Keratinocyte (primary cell): ENCODE data around the gene AHRR. TPM values are rescaled to one million over a fixed set of nuclear protein-coding genes. Genes with fewer than 3 reads are reported as not detected.

Source experiments
- DNase-seq: peaks from one replicate; pipeline ENCODE4 v3.0.0-alpha.2; 2011; ENCODE audit warnings: low read depth, missing footprints, low spot score
- FAIRE-seq: peaks from 2 replicates; lab custom pipeline; 2011; peaks lifted over from hg19 to GRCh38; lab: Jason Lieb, UNC
- H2AFZ ChIP-seq: 2 replicates; pipeline ENCODE4 v1.6.0; 2012; ENCODE audit warnings: low read length, control low read depth, inconsistent platforms; ENCODE audit not compliant: control insufficient read depth
- H3K27ac ChIP-seq: 2 replicates; pipeline ENCODE4 v1.5.1; 2011; ENCODE audit warnings: low read length; ENCODE audit not compliant: control insufficient read depth, insufficient read depth
- H3K27me3 ChIP-seq: 3 replicates; pipeline ENCODE4 v1.6.0; 2011; ENCODE audit warnings: low read length; ENCODE audit not compliant: control insufficient read depth, insufficient read depth; ENCODE audit errors: extremely low read depth
- H3K36me3 ChIP-seq, 2 experiments: 2 replicates in 1 of 2; 3 replicates in 1 of 2; pipeline ENCODE4 v1.5.1; 2011; ENCODE audit warnings: low read length in 2 of 2, mild to moderate bottlenecking in 1 of 2; ENCODE audit not compliant: control insufficient read depth in 2 of 2, insufficient read depth in 2 of 2; ENCODE audit errors: extremely low read depth in 1 of 2
- H3K4me1 ChIP-seq: 3 replicates; pipeline ENCODE4 v1.5.1; 2011; ENCODE audit warnings: low read length; ENCODE audit not compliant: control insufficient read depth, insufficient read depth; ENCODE audit errors: extremely low read depth
- H3K4me2 ChIP-seq: 3 replicates; pipeline ENCODE4 v1.6.0; 2011; ENCODE audit warnings: low read depth, low read length; ENCODE audit not compliant: control insufficient read depth, insufficient read depth; ENCODE audit errors: extremely low read depth
- H3K4me3 ChIP-seq, 3 experiments: fragments of 200-600 bp in 1 of 3; sonication (generic) in 1 of 3; 2 replicates in 2 of 3; 3 replicates in 1 of 3; pipeline ENCODE4 v1.5.1; 2011 to 2016; ENCODE audit warnings: low read length in 3 of 3, mild to moderate bottlenecking in 3 of 3, control low read depth in 2 of 3, inconsistent platforms in 1 of 3, low read depth in 1 of 3, mixed read lengths in 1 of 3, mixed run types in 1 of 3, moderate library complexity in 1 of 3; ENCODE audit not compliant: control insufficient read depth in 2 of 3, insufficient read depth in 2 of 3; ENCODE audit errors: extremely low read depth in 1 of 3
- H3K79me2 ChIP-seq: 2 replicates; pipeline ENCODE4 v1.6.0; 2012; ENCODE audit warnings: low read length; ENCODE audit not compliant: control insufficient read depth, insufficient read depth
- H3K9ac ChIP-seq: 3 replicates; pipeline ENCODE4 v1.6.0; 2011; ENCODE audit warnings: low read length; ENCODE audit not compliant: control insufficient read depth, insufficient read depth; ENCODE audit errors: extremely low read depth
- H3K9me1 ChIP-seq: 3 replicates; pipeline ENCODE4 v1.6.0; 2011; ENCODE audit warnings: low read length; ENCODE audit not compliant: control insufficient read depth, insufficient read depth; ENCODE audit errors: extremely low read depth
- H3K9me3 ChIP-seq: 2 replicates; pipeline ENCODE4 v1.5.1; 2012; ENCODE audit warnings: low read depth, low read length; ENCODE audit not compliant: control insufficient read depth
- H4K20me1 ChIP-seq: 3 replicates; pipeline ENCODE4 v1.6.0; 2011; ENCODE audit warnings: low read length; ENCODE audit not compliant: control insufficient read depth, insufficient read depth; ENCODE audit errors: extremely low read depth
- EZH2 ChIP-seq: IDR thresholded peaks from one replicate; pipeline ENCODE4 v1.6.1; 2012; ENCODE audit warnings: inconsistent platforms, mild to moderate bottlenecking, low read length, moderate library complexity
- dilution Hi-C: fragments of 300-500 bp; cut with MboI; formaldehyde crosslinking; loops from one replicate; pipeline ENCODE4 v1.7.0; 2020; ENCODE audit warnings: low sequenced_read_pairs; ENCODE audit not compliant: extremely low pct_ligation_motif_present
- polyA plus RNA-seq, 5 experiments: library from polyadenylated mRNA; depleted of rRNA in 3 of 5; stranded (reverse) in 3 of 5; stranded (forward) in 1 of 5; unstranded in 1 of 5; fragments of >200 nt; gene quantifications; 1 replicate in 1 of 5; 2 replicates in 3 of 5; 3 replicates in 1 of 5; pipeline versions ENCODE4 v1.2.1 to v1.2.3, GENCODE V29; 2011 to 2012; ENCODE audit warnings: missing spikeins in 2 of 5, low read depth in 1 of 5, low replicate concordance in 1 of 5
- TF ChIP-seq, protein P1 (sequence below), 3 experiments: IDR thresholded peaks in 1 of 3; conservative IDR thresholded peaks in 1 of 3; optimal IDR thresholded peaks in 1 of 3; 2 replicates in 2 of 3; 3 replicates in 1 of 3; pipeline versions ENCODE3 to v1.5.1; 2011; ENCODE audit warnings: low read length in 3 of 3, mild to moderate bottlenecking in 3 of 3, moderate library complexity in 2 of 3, control low read depth in 1 of 3, inconsistent platforms in 1 of 3; ENCODE audit not compliant: insufficient read depth in 2 of 3; ENCODE audit errors: extremely low read depth in 1 of 3

AHRR gene
- polyA plus RNA-seq, 1 donor (not counting 4 experiments of a cell fraction or from before 2014, with no cell fraction given) = 0.24 TPM

DNA sequence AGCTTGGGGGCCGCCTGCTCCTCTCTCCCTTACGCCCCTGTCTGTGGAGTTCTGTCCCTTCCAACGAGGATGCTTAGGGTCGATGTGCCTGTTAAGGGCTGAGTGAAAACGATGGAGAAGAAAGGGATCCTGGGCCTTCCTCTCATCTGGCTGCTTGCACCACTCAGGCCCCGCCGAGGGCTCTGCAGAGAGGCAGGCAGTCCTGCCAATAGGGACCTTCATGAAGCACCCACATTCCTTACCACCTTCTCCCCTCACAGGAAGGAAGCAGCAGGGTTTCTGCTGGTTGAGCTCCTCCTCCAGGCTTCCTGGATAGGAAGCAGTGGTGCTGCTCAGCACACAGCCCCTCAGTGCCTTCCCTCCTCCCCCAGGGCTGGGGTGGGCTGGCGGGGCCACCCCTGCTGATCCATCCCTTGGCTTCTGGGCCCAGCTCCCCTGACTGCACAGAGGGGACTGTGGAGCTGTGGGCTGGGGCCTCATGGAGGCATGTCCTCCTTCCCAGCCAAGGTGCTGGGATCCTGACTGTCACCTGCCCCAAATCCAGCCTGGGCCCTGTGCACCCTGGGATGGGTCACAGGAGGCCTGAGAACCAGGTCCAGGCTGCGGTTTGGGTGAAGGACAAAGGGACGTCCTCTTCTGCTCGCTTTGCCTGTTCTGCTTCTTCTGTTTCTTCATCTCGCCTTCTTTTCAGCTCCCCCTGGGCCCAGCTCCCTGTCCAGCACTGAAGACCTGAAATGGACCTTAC is 50.5 kb downstream of the AHRR start:
- no peak overlapping the region for H3K27ac ChIP-seq
- no peak for TF ChIP-seq EZH2
- TF ChIP-seq, protein P1, sequence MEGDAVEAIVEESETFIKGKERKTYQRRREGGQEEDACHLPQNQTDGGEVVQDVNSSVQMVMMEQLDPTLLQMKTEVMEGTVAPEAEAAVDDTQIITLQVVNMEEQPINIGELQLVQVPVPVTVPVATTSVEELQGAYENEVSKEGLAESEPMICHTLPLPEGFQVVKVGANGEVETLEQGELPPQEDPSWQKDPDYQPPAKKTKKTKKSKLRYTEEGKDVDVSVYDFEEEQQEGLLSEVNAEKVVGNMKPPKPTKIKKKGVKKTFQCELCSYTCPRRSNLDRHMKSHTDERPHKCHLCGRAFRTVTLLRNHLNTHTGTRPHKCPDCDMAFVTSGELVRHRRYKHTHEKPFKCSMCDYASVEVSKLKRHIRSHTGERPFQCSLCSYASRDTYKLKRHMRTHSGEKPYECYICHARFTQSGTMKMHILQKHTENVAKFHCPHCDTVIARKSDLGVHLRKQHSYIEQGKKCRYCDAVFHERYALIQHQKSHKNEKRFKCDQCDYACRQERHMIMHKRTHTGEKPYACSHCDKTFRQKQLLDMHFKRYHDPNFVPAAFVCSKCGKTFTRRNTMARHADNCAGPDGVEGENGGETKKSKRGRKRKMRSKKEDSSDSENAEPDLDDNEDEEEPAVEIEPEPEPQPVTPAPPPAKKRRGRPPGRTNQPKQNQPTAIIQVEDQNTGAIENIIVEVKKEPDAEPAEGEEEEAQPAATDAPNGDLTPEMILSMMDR (optimal IDR thresholded peaks at IDR 0.05 in 1 of 3, IDR thresholded peaks at IDR 0.05 in 1 of 3, conservative IDR thresholded peaks at IDR 0.05 in 1 of 3; ENCODE audit: extremely low read depth in 1 of 3, insufficient read depth in 2 of 3, low read length in 3 of 3) = no peak
- H4K20me1 ChIP-seq = no peaks in the 10 kb centered on the region
- DNase-seq (no peak), FAIRE-seq (no peak)
- no peak overlapping the region for H3K9ac ChIP-seq
- H2AFZ ChIP-seq = no peak overlapping the region
- no peaks in the 10 kb centered on the region for H3K79me2 ChIP-seq
- H3K4me3 ChIP-seq = no peak overlapping the region
- no peaks in the 10 kb centered on the region for H3K36me3 ChIP-seq
- dilution Hi-C loops = no loop called here
- H3K9me1 ChIP-seq = no peaks in the 10 kb centered on the region
- H3K4me2 ChIP-seq = no peak overlapping the region
- peaks cover 3% of the 10 kb centered on the region for H3K4me1 ChIP-seq
- H3K9me3 ChIP-seq = no peaks in the 10 kb centered on the region
- H3K27me3 ChIP-seq = peaks cover 22% of the 10 kb centered on the region

DNA sequence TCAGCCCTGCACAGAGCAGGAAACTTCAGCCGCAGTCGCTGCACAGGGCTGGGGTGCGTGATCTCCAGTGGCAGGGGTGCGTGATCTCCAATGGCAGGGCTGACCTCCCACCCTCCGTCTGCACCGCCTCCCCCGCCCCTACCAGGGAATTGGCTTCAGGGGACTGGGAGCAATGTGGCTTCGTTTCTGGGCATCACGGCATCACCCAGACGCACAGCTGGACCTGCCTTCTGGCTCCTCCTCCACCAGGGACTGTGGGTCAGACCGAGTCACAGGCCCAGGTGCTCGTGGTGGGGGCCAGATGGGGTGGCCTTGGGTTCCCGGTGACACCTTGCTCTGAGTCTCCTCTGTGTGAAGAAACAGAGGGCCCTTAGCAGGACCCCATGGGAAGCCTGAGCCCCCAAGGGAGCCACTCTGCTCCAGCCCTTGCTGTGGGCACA is 51.1 kb downstream of the AHRR start:
- no peak overlapping the region for H2AFZ ChIP-seq

More for the DNA sequence above, 51.1 kb downstream of the AHRR start:
- Histone ChIP-seq H3K36me3 (no peaks in the 10 kb centered on the region), H3K4me2 (no peak overlapping the region), H3K9me3 (no peaks in the 10 kb centered on the region), H3K4me1 (peaks cover 3% of the 10 kb centered on the region), H3K9ac (no peak overlapping the region), H3K4me3 (no peak overlapping the region), H3K9me1 (no peaks in the 10 kb centered on the region), H3K27ac (no peak overlapping the region), H3K79me2 (no peaks in the 10 kb centered on the region), H3K27me3 (peaks cover 18% of the 10 kb centered on the region), H4K20me1 (no peaks in the 10 kb centered on the region)
- TF ChIP-seq, protein P1 (optimal IDR thresholded peaks at IDR 0.05 in 1 of 3, IDR thresholded peaks at IDR 0.05 in 1 of 3, conservative IDR thresholded peaks at IDR 0.05 in 1 of 3; ENCODE audit: extremely low read depth in 1 of 3, insufficient read depth in 2 of 3, low read length in 3 of 3) = no peak
- TF ChIP-seq EZH2 = no peak
- DNase-seq (no peak), FAIRE-seq (no peak)
- dilution Hi-C loops = no loop called here
